GM21723 (cell line): ENCODE data around the gene IAH1.

Experiments used
- ATAC-seq: cut with Tn5 transposase; IDR thresholded peaks from one replicate; pipeline ENCODE4 v1.9.1; 2021; ENCODE audit warnings: mild to moderate bottlenecking, moderate library complexity; ENCODE audit not compliant: unreplicated experiment

Gene IAH1

GRCh38 chr2:9525266-9525665 is 50.9 kb downstream of the IAH1 start:
- ATAC-seq, result no peak

DNA sequence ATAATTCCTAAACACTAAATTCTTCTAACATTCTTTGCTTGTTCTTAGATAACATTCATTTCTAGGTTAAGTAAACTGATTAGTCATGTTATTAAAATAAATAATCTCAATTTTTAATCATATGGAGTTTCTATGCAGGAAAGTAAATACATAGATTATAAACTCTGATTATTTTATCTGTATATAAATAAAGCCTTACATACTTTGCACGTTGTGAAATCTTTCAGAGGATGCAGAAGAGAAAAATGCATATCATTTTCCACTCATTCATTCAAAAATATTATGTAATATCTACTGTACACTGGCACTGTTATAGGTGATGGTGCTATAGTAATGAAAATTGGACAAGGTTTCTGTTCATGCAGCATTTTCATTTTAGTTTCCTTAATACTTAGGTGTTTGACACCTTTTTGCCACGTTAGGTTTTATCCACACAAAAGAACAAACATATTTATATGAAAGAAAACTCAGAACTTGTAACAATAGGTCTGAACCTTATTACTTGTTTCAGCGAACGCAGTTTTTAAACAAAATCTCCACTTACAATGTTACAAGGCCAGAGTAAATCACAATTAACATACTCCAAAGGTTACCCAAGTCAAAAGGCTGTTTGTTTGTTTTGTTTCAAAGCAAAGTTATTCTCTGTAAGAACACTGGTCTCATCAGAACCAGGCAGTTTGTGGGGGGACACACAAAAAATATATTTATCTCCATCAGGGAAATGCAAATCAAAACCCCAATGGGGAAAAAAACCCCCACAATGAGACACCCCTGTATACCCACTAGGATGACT is 53.8 kb downstream of the IAH1 start:
- ATAC-seq, result no peak

GRCh38 chr2:9532421-9532820 is 58.1 kb downstream of the IAH1 start:
- ATAC-seq, result no peak

GRCh38 chr2:9533663-9534062 is 59.3 kb downstream of the IAH1 start:
- no peak for ATAC-seq

DNA sequence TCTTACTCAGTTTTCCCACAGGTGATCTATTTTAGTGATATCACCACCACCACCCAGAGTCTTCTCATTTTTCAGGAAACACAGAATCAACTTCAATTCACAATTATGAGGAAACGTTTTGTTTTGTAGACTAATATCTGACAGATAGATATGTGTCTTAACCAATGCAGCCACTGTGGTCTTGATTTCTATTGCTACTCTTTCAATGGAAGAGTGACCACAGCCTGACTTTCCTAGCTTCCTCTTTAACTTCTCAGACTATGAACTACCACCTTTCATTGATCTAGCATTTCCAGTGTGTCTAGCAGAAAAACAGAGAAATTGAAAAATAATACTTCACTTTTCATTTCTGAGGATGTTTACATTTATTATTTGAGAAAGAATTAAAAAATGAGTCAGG is 60.8 kb downstream of the IAH1 start:
- no peak for ATAC-seq

GRCh38 chr2:9536504-9536903 is 62.2 kb downstream of the IAH1 start:
- no peak for ATAC-seq

DNA sequence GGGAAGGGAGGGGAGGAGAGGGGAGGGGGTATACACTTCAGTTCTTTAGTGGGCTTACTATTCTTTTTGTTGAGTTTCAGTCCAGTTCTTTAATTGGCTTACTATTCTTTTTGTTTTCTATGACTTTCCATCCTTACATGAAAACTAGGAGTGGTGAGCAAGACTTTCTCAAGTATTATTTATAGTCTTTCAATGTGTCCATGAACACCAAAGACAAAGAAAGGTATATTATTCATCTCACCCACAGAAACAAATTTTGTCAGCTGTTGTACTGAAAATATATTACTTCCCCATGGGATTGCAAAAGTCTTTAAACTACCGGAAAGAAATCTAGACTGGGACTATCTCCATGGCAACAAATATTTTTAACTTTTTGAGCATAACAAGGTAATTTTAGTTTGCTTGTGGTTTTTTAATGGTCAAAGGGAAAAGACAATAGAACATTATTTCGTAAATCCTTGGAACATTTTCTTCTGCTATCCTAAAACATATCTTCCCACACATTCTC is 63.7 kb downstream of the IAH1 start:
- no peak for ATAC-seq
